HG03378 (cell line): ENCODE results near the gene CFAP46.
"Not testable (repeated sequence)": the region's sequence is repeated elsewhere in the genome, so short reads cannot be mapped to it uniquely, and the experiment has no call there.

ENCODE experiments used
- ATAC-seq: cut with Tn5 transposase; IDR thresholded peaks from one replicate; pipeline ENCODE4 v1.9.1; 2021; ENCODE audit warnings: mild to moderate bottlenecking, moderate library complexity; ENCODE audit not compliant: unreplicated experiment

The CFAP46 gene

GRCh38 chr10:132945125-132945893, 2.9 kb upstream of the CFAP46 start:
- no peak for ATAC-seq

DNA sequence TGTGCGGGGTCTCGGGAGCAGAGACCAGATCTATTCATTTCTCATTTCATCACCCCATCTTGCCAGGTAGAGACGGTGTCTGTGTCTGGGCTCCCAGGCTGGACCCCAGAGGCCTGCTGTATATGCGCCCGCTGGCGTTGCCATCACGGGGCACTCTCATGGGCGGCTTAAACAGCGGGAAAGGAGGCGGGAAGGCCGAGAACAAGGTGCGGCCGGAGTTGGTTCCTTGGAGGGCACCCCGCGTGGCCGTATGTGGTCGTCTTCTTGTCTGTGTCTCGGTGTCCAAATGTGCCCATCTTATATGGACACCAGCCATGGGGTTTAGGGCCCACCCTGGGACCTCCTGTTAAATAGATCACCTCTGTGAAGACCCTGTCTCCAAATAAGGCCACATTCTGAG, 2.1 kb upstream of the CFAP46 start:
- ATAC-seq = no peak

- no peak for ATAC-seq
Observed at GRCh38 chr10:132943791-132944404, 1.5 kb upstream of the CFAP46 start.

- no peak for ATAC-seq
Observed at GRCh38 chr10:132943058-132943790, 854 bp upstream of the CFAP46 start.

DNA sequence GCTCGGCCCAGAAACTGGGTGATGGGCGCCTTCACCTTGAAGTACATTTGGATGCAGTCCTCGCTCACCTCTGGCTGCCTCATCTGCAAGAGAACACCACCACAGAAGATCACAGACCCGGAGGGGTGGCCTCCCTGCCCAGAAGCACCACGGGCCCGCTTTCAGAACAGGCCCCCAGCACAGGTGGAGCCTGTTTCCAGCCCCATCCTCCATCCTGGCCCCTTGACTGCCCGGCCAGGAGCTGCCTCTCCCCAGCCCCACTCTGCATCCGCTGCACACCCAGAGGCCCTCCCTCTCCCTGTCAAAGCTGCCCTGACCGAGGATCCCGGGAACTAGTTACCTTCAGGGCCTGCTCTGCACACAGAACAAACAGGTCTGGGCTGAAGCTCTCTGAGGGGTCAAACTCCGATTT, 724 bp downstream of the CFAP46 start:
- no peak for ATAC-seq

GRCh38 chr10:132940791-132941465, 1.4 kb downstream of the CFAP46 start:
- no peak for ATAC-seq

- no peak for ATAC-seq
Observed at GRCh38 chr10:132939957-132940790, 2.2 kb downstream of the CFAP46 start.

DNA sequence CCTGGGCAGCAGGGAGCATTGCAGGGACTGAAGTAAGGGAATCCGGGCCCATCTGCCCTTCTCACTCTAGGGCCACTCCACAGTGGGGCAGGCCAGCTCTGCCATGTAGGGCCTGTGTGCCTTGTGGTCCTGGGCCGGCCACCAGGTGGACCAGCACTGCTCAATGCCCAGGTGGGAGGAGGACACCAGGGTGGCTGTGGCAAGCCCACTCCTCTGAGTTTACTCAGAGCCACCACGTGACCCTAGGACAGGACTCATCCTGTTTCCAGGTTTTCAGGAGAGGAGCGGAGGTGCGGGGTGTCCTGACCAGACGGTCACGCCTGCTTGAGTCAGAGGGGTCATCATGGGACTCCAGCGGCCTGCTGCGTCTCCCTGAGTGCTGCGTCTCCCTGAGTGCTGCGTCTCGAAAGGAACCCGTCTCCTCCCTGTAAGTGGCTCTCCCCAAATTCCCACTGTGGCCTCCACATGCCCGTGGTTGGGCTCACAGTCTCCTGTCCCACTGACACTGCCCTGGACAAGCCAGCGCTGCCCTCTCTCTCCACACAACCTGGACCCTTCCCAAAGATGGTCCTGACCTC, 2.9 kb downstream of the CFAP46 start:
- no peak for ATAC-seq

- ATAC-seq = no peak
Observed at GRCh38 chr10:132938472-132939339, 3.7 kb downstream of the CFAP46 start.

- ATAC-seq = no peak
Observed at GRCh38 chr10:132937861-132938260, 4.5 kb downstream of the CFAP46 start.

DNA sequence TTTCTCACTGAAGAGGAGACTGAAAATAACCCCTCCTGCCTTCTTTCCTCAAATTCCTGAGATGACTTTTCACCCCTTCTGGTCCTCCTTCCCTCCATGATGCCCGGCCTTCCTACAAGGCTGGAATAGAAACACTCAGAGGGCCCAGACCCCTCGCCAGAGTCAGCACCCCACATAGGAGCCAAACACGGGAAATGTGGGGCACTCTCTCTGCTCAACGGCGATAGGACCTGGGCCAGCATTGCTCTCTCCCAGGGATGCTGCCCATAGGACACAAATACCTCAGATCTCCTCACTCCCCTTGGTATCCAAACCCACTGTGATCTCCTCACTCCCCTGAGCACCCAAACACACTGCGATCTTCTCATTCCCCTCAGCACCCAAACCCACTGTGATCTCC, 7.4 kb downstream of the CFAP46 start:
- ATAC-seq = no peak

DNA sequence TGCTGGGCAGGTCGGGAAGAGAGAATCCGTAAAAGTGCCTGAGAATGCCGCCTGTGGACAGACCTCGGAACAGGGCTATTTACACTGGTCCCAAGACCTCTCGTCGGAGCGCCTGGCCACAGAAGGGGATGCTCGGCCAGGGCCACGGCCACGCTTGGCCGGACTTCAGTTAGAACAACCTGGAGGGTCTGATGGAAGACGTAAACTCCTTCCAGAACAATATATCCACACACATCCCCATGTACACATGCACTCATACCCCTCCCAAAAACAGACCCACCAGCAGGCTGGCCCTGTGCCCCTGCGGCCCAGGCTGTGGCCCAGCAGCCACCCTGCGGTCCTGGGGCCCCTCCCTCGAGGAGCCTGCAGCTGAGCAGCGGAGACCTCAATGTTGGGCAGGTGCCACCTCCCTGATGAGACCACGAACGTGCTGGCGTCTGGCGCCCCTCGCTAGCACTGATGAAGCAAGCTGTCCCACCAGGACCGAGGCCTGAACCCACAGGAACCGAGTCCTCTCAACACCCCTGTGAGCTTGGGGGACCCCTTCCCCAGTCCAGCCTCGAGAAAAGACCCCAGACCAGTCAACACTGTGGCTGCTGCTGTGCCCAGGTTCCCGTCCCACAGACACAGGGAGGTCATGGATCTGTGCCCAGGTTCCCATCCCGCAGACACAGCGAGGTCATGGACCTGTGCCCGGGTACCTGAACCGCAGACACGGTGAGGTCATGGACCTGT, 8.9 kb downstream of the CFAP46 start:
- ATAC-seq = no peak

- ATAC-seq = no peak
Observed at GRCh38 chr10:132932461-132933307, 9.7 kb downstream of the CFAP46 start.

GRCh38 chr10:132931258-132932250, 10.8 kb downstream of the CFAP46 start:
- ATAC-seq = not testable (repeated sequence)

DNA sequence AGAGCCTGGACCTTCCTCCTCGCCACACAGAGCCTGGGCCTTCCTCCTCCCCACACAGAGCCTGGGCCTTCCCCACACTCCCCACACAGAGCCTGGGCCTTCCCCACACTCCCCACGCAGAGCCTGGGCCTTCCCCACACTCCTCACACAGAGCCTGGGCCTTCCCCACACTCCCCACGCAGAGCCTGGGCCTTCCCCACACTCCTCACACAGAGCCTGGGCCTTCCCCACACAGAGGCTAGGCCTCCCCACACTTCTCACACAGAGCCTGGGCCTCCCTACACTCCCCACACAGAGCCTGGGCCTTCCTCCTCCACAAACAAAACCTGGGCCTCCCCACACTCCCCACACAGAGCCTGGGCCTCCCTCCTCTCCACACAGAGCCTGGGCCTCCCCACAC, 11.7 kb downstream of the CFAP46 start:
- not testable (repeated sequence) for ATAC-seq

- no peak for ATAC-seq
Observed at GRCh38 chr10:132929953-132930548, 12.3 kb downstream of the CFAP46 start.
